GM21390 (cell line): ENCODE measurements around the gene CPTP.

ENCODE experiments used
- ATAC-seq: cut with Tn5 transposase; IDR thresholded peaks from one replicate; pipeline ENCODE4 v1.9.1; 2021; ENCODE audit not compliant: unreplicated experiment

CPTP gene

GRCh38 chr1:1332774-1333480 is 8.3 kb downstream of the CPTP start:
- no peak for ATAC-seq

GRCh38 chr1:1333551-1334241 is 9.1 kb downstream of the CPTP start:
- no peak for ATAC-seq

GRCh38 chr1:1334835-1335234 is 10.2 kb downstream of the CPTP start:
- ATAC-seq, result no peak

GRCh38 chr1:1335283-1335682 is 10.7 kb downstream of the CPTP start:
- no peak for ATAC-seq

- ATAC-seq, result no peak
Measured at GRCh38 chr1:1335792-1336248, 11.2 kb downstream of the CPTP start.

- ATAC-seq, result no peak
Measured at GRCh38 chr1:1336446-1336845, 11.8 kb downstream of the CPTP start.

GRCh38 chr1:1336931-1337792 is 12.6 kb downstream of the CPTP start:
- no peak for ATAC-seq

- ATAC-seq, result no peak
Measured at GRCh38 chr1:1337793-1338147, 13.2 kb downstream of the CPTP start.

GRCh38 chr1:1338278-1338677 is 13.7 kb downstream of the CPTP start:
- ATAC-seq, result no peak

- ATAC-seq, result no peak
Measured at GRCh38 chr1:1340185-1340584, 15.6 kb downstream of the CPTP start.

- no peak for ATAC-seq
Measured at GRCh38 chr1:1340791-1341548, 16.4 kb downstream of the CPTP start.

GRCh38 chr1:1341549-1342021 is 17.0 kb downstream of the CPTP start:
- no peak for ATAC-seq

- ATAC-seq, result no peak
Measured at GRCh38 chr1:1342061-1342562, 17.5 kb downstream of the CPTP start.

- ATAC-seq, result no peak
Measured at GRCh38 chr1:1342584-1343115, 18.0 kb downstream of the CPTP start.

- ATAC-seq, result no peak
Measured at GRCh38 chr1:1343811-1344421, 19.3 kb downstream of the CPTP start.

- no peak for ATAC-seq
Measured at GRCh38 chr1:1344655-1345361, 20.2 kb downstream of the CPTP start.

GRCh38 chr1:1345384-1345783 is 20.8 kb downstream of the CPTP start:
- no peak for ATAC-seq

- no peak for ATAC-seq
Measured at GRCh38 chr1:1345860-1346500, 21.4 kb downstream of the CPTP start.

GRCh38 chr1:1346501-1346890 is 21.9 kb downstream of the CPTP start:
- ATAC-seq, result no peak
